Kidney (tissue), 14 donors: Measurements from ENCODE around the gene VGLL4. TPM values are rescaled to one million over a fixed set of nuclear protein-coding genes. Genes with fewer than 3 reads are reported as not detected.

Experiments
- DNase-seq, 5 donors: peaks; one replicate each; pipeline ENCODE4 v3.0.0-alpha.2; 2013 to 2020
- FAIRE-seq: peaks from 2 replicates; lab custom pipeline; 2012; peaks lifted over from hg19 to GRCh38; lab: Jason Lieb, UNC
- H3K27ac ChIP-seq, 2 donors: one replicate each; pipeline ENCODE4 v1.7.0; 2013; ENCODE audit warnings: low read depth in 2 of 2, low read length in 2 of 2, inconsistent platforms in 1 of 2
- H3K27me3 ChIP-seq: one replicate; pipeline ENCODE4 v1.7.1; 2013; ENCODE audit warnings: low read length, inconsistent platforms; ENCODE audit not compliant: control insufficient read depth, insufficient read depth
- H3K36me3 ChIP-seq, 3 donors: one replicate each; pipeline versions ENCODE4 v1.7.0 to v1.7.1; 2013; ENCODE audit warnings: low read length in 3 of 3, control low read depth in 1 of 3, inconsistent platforms in 1 of 3; ENCODE audit not compliant: insufficient read depth in 3 of 3, control insufficient read depth in 2 of 3
- H3K4me1 ChIP-seq, 3 donors: one replicate each; pipeline versions ENCODE4 v1.7.0 to v1.7.1; 2013; ENCODE audit warnings: low read length in 3 of 3, inconsistent platforms in 1 of 3, low read depth in 1 of 3; ENCODE audit not compliant: control insufficient read depth in 2 of 3, insufficient read depth in 2 of 3
- H3K4me3 ChIP-seq, 3 donors: one replicate each; pipeline versions ENCODE4 v1.7.0 to v1.8.1; 2013; ENCODE audit warnings: low read length in 3 of 3, control low read depth in 1 of 3, inconsistent platforms in 1 of 3
- H3K9ac ChIP-seq, 3 donors: one replicate each; pipeline versions ENCODE4 v1.7.0 to v1.7.1; 2013; ENCODE audit warnings: low read length in 3 of 3, control low read depth in 1 of 3, inconsistent platforms in 1 of 3
- H3K9me3 ChIP-seq, 3 donors: one replicate each; pipeline versions ENCODE4 v1.7.0 to v1.7.1; 2013; ENCODE audit warnings: low read length in 3 of 3, control low read depth in 1 of 3, inconsistent platforms in 1 of 3; ENCODE audit not compliant: control insufficient read depth in 2 of 3, insufficient read depth in 1 of 3
- CTCF ChIP-seq: IDR thresholded peaks from 3 replicates; pipeline ENCODE4 v1.5.1; 2012; ENCODE audit warnings: mild to moderate bottlenecking, moderate library complexity, borderline replicate concordance; ENCODE audit not compliant: insufficient read depth; ENCODE audit errors: extremely low read depth
- intact Hi-C: fragments of 100-400 bp; cut with DNase I; formaldehyde crosslinking; loops from one replicate; pipeline ENCODE4 v1.11.1; 2022
- polyA plus RNA-seq: library from polyadenylated mRNA; stranded (reverse); fragments of 350-450 nt; fragmentation: Illumina TruSeq; extraction: RNeasy Lipid Tissue Mini Kit (QIAGEN cat#74804); gene quantifications from one replicate; pipeline ENCODE4 v1.2.3, GENCODE V29; 2014; ENCODE audit warnings: low read depth, low replicate concordance; ENCODE audit not compliant: insufficient read depth
- total RNA-seq: library from RNA; stranded (reverse); fragmentation: NEBNext Ultra II Directional; extraction: Animal tissue kit (Norgen Biotek cat#: 25700); gene quantifications from one replicate; pipeline ENCODE4 v1.2.1, GENCODE V29; 2021
- donor health status: control.
- donor health status: control.
- donor health status: control.
- donor health status: control.
- donor health status: control.
- donor health status: DM: yes; HTN: yes; CAD: no.
- donor health status: Normal renal cell carcinoma (clear cell type).

Gene VGLL4
- total and polyA plus RNA-seq, 2 donors from 2014 or later: 41.4 to 78.5 TPM

DNA sequence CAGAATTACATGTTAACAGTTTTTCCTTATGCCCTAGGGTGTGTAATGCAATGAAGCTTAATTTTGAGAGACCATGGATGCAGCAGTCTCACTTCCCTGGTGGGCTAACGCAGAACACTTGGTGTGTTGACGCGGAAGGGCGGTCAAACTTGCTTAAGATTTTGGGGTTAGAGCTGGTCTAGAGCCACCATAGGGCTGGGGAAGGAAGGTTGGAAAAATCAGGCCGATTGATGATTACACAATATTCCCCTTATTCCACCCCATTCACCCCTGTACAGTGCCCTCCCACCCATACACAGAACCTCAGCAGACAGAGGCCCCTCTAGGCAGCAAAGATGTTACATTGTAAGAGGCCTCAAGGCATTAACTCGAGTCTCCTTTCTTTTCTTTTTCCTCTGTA, 24.3 kb downstream of the VGLL4 start:
- no peak overlapping the region for H3K27ac ChIP-seq
- H3K9me3 ChIP-seq: no peaks in the 10 kb centered on the region
- H3K27me3 ChIP-seq: no peaks in the 10 kb centered on the region
- intact Hi-C loops: no loop called here
- H3K9ac ChIP-seq: no peak overlapping the region
- H3K4me1 ChIP-seq: peaks cover 0 to 15% (median 3%) of the 10 kb centered on the region in 3 donors
- no peak for TF ChIP-seq CTCF
- FAIRE-seq (no peak), DNase-seq (no peak)
- H3K4me3 ChIP-seq: no peak overlapping the region
- H3K36me3 ChIP-seq: no peaks in the 10 kb centered on the region

DNA sequence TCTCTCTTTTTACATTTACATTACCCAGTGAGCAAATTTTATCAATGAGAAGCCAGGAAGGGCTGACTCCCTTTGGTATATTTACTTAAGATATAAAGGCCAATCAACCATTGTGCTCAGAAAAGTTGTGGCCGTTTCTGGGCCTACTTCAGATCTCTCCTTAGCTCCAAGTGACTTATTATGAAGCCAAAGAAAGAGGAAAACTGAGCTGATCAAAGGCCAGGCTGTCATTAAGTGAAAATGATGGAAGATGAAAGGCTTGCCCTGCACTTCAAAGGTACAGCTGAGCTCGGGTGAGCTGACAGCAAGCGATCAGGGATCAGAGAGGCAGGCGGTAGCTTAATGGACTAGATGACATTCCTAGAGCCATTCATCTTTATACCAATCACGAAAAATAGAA, 24.8 kb downstream of the VGLL4 start:
- H3K36me3 ChIP-seq: no peaks in the 10 kb centered on the region
- no peak for FAIRE-seq
- intact Hi-C loops: no loop called here
- H3K4me3 ChIP-seq: no peak overlapping the region
- H3K9ac ChIP-seq: no peak overlapping the region
- H3K9me3 ChIP-seq: no peaks in the 10 kb centered on the region
- H3K27me3 ChIP-seq: no peaks in the 10 kb centered on the region
- TF ChIP-seq CTCF: no peak
- no peak for DNase-seq
- H3K4me1 ChIP-seq: peaks cover 0 to 15% (median 0%) of the 10 kb centered on the region in 3 donors
- no peak overlapping the region for H3K27ac ChIP-seq

DNA sequence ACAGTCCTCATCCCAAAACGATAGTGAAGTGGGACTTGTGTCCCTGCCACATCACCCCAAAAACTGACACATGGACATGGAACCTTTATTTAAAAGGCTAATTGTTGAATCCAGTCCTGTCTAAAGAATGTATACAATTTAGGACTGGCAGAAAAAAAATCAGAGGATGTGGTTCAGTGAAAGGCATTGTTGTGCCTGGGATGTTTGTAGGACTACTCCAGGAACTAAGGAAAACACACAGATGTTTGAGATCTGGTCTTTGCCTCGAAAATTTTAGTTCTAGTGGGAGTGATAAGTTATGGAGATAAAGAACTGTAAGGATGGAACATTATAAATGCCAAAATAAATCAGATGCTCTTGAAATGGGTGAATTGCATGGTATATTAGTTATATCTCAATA, 27.2 kb downstream of the VGLL4 start:
- no peak overlapping the region for H3K27ac ChIP-seq
- H3K27me3 ChIP-seq: no peaks in the 10 kb centered on the region
- intact Hi-C loops: no loop called here
- no peak for FAIRE-seq
- no peak for TF ChIP-seq CTCF
- H3K4me1 ChIP-seq: peaks cover 0 to 18% (median 0%) of the 10 kb centered on the region in 3 donors
- DNase-seq: no peak
- H3K4me3 ChIP-seq: no peak overlapping the region
- no peaks in the 10 kb centered on the region for H3K36me3 ChIP-seq
- H3K9me3 ChIP-seq: no peaks in the 10 kb centered on the region
- H3K9ac ChIP-seq: no peak overlapping the region

DNA sequence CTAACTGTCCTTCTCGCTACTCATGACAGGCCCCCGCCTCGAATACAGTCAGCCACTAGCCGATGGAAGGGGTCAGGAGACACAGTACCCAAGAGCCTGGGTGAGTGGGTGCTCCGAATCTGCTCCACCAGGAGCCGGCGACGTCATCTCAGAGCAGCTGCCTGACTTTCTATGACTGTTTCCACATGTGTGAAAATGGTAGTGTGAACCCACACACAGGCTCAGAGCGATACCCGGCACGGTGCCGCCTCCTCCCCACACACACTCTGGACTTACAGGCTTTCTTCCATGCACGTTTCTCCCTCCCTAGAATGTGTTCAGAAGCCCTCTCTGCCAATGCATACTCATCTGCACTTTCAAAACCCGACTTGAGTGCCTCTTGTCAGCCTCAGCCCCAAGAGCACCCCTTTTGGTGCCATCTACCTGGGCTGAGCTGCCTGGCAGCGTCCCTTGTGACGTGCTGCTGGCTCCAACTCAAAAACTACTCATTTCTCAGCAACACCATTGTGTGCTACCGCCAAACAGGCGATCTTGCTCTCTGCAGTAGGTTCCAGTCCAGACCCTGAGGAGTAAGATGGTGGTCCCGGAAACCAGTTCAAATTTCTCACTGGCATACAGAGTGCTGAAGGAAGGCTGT, 29.7 kb downstream of the VGLL4 start:
- H3K9ac ChIP-seq: no peak overlapping the region
- no peaks in the 10 kb centered on the region for H3K36me3 ChIP-seq
- H3K4me3 ChIP-seq: no peak overlapping the region
- H3K27me3 ChIP-seq: no peaks in the 10 kb centered on the region
- FAIRE-seq (no peak), DNase-seq (no peak)
- no peak overlapping the region for H3K27ac ChIP-seq
- intact Hi-C loops: no loop called here
- H3K4me1 ChIP-seq: peaks cover 0 to 9% (median 3%) of the 10 kb centered on the region in 3 donors
- H3K9me3 ChIP-seq: no peaks in the 10 kb centered on the region
- no peak for TF ChIP-seq CTCF
